GM13976 (cell line): ENCODE results near the gene UTS2B.

Experiments
- DNase-seq: peaks from one replicate; pipeline ENCODE4 v3.0.0; 2012; ENCODE audit warnings: low spot score
- in situ Hi-C: fragments of 300-500 bp; cut with MboI; formaldehyde crosslinking; loops from one replicate; pipeline ENCODE4 v1.12.0; 2022; ENCODE audit warnings: low sequenced_read_pairs, mixed read lengths, inconsistent platforms; ENCODE audit not compliant: unreplicated experiment
- TF ChIP-seq, protein P1 (sequence below): IDR thresholded peaks from 2 replicates; pipeline ENCODE4 v1.5.1; 2012; ENCODE audit warnings: borderline replicate concordance, mild to moderate bottlenecking; ENCODE audit not compliant: insufficient read depth; ENCODE audit errors: extremely low read depth, missing control alignments, control extremely low read depth

Gene UTS2B, protein sequence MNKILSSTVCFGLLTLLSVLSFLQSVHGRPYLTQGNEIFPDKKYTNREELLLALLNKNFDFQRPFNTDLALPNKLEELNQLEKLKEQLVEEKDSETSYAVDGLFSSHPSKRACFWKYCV

DNA sequence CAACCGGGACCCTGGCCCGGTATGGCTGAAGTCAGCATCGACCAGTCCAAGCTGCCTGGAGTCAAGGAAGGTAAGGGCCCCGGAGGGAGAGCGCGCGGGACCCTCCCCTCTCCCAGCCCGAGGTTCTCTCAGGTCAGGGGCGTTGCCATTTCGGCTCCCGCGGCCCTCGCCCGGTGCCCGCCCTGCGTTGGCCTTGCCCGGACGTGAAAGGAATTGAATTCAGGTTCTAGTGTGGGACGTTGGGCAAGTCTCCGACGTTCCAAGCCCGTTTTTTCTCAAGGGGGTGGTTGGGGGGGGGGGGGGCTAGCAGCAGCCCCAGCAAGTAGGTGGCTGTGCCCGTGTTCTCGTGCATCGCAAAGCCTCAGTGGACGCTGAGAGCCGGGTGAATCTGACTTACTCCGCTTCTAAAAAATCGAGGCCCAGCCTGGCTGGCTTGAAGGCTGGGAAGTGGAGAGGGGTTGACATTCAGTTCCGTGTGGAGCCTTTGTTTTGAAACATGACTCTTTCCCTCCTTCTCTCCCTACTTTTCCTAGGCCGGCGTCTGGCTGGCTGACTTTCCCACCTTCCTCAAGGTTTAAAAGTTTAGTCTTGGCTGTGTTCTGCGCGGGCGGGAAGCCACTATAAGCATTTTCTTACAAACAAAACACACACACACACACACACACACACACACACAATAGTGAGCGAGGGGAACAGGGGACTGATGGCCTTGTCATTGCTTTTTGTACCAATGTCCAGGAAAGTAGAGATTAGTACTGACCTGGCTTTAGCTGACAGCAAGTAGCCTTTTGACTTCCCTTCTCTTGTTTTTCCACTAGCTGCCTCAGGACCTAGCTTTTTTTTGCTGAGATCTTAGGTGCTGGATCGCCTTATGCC, at the start of gene UTS2B:
UTS2B (minus strand) TSS at position 873 of the 876 bp plus-strand sequence. CDS start 48,337 bp downstream, outside the sequence.
- in situ Hi-C loops: loop anchor here (10.0 kb wide), 1 partner anchor 85 kb away; no protein-coding TSS in a partner anchor
- TF ChIP-seq, protein P1, sequence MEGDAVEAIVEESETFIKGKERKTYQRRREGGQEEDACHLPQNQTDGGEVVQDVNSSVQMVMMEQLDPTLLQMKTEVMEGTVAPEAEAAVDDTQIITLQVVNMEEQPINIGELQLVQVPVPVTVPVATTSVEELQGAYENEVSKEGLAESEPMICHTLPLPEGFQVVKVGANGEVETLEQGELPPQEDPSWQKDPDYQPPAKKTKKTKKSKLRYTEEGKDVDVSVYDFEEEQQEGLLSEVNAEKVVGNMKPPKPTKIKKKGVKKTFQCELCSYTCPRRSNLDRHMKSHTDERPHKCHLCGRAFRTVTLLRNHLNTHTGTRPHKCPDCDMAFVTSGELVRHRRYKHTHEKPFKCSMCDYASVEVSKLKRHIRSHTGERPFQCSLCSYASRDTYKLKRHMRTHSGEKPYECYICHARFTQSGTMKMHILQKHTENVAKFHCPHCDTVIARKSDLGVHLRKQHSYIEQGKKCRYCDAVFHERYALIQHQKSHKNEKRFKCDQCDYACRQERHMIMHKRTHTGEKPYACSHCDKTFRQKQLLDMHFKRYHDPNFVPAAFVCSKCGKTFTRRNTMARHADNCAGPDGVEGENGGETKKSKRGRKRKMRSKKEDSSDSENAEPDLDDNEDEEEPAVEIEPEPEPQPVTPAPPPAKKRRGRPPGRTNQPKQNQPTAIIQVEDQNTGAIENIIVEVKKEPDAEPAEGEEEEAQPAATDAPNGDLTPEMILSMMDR: no peak
- no peak for DNase-seq

DNA sequence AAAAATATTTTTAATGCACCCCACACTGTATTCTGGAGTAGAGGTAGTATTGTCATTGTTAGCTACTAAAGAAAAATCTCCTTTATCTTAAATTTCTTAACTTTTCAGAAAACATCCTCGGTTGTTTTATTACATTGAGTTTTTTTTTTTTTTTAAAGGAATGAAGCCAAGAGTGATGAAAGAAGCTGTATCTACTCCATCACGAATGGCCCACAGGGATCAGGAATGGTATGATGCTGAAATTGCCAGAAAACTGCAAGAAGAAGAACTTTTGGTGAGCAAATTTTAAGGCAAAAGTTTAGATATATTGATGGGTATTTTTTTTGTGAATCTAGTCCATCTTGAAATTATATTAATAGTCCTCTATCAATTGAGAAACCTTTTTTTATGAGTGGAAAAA, 49.7 kb upstream of the UTS2B start:
- TF ChIP-seq, protein P1: no peak
- DNase-seq: no peak
- in situ Hi-C loops: no loop called here

DNA sequence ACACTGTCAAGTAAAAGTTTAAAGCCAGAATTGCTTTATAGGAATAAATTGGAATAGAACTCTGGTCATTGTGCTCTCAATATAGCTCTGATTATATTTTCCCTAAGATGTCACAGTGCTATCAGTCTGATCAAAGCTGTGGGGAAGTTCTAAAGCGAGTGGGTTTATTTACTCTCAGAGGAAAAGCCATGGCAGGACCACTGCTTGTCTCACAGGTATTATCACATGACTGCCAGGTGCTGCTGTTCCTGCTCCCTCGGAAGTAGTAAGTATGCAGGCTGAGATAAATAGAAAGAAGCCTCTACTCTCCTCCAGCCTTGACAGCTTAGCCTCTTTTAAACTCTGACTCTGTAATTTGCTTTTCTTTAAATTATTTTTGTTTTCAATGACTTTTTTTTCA, 49.1 kb upstream of the UTS2B start:
- no peak for DNase-seq
- in situ Hi-C loops: no loop called here
- TF ChIP-seq, protein P1: no peak

DNA sequence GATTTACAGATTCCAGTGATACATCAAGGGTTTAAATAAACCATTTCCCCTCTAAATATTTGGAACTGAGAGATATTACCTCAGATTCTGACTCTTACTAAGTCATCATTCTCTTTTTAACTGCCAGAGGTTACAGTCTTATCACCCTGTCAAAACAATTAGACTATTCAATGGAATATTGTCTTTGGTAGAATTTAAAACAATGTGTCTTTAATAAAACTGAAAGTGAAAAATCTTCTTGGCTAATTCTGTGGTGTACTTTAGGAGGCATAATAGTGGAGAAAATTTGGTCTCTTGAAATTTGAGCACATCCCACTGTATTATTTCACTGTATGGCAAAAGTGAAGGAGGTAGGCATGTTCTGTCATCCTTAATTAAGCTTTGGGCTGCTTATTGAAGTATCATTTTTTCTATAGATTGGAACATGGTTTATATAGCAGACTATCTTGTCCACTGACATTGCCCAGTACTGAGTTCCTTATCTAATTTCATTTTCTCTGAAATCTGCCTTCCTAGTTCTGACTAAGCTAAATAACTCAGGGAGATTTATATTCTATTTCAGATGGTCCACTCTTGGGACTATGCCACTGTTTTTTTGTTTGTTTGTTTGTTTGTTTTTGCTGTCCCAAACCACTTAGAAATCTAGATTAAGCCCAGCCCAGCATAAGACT, 48.0 kb upstream of the UTS2B start:
- TF ChIP-seq, protein P1: no peak
- DNase-seq: no peak
- in situ Hi-C loops: no loop called here

DNA sequence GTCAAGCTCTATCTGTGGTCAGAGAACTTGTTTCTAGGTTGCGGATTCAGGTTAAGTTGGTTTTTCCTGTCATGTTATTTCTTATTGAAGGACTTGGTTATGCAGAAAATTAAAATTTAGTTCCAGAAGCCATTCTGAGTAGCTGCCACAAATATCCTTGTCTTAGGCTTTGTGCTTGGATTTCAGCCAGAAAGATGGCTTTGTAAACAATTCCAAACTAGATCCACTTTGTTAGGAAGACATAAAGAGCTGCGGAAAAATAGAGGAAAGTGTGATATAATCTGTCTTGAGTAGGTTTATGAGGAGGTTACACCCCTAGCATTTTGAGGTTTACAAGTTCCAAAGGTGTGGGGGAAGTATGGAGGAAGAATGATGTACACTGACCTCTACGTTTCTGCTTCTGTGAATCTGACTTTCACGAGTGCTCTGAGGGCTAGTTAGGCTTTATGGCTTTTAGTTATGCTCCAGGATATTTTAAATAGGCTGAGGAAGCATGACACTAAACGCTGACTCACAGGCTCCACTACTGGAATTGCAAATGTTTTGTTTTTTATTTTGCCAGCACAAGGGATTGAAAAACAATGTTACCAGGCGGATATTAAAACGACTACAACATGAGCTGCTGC, 46.3 kb upstream of the UTS2B start:
- DNase-seq: no peak
- TF ChIP-seq, protein P1: no peak
- in situ Hi-C loops: no loop called here

DNA sequence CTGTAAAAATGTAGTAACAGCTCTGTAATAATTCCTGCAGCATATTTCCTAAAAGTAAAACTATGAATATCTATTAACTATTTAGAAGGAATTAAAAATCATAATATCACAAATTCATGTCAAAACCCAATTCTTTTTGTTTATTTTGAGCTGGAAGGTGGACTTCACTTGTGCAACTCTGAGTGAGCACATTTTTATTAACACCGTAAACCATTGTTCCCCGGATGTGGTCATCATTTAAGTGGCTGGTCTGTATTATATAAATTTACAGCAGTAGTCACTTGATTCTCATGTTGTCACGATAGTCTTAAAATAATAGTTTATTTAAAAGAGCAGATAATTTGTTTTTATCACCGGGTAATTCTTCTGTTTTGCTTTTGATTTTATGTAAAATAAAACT, 43.0 kb upstream of the UTS2B start:
- no peak for DNase-seq
- in situ Hi-C loops: no loop called here
- TF ChIP-seq, protein P1: no peak
